K562 (cell line): Measurements from ENCODE around the gene CATSPER4. TPM values are rescaled to one million over a fixed set of nuclear protein-coding genes. Genes with fewer than 3 reads are reported as not detected.

Experiments
- ARID2 ChIP-seq: fragments of 450-650 bp; IDR thresholded peaks from 2 replicates; pipeline ENCODE4 v1.6.1; 2017; ENCODE audit warnings: antibody characterized with exemption, mild to moderate bottlenecking
- ASH1L ChIP-seq: fragments of 450-650 bp; IDR thresholded peaks from 2 replicates; pipeline ENCODE4 v1.6.1; 2018; ENCODE audit warnings: borderline replicate concordance, mild to moderate bottlenecking, low read depth; ENCODE audit not compliant: partially characterized antibody
- CBFA2T3 ChIP-seq: fragments of 450-650 bp; IDR thresholded peaks from 2 replicates; pipeline ENCODE4 v1.6.1; 2017
- ETS2 ChIP-seq: IDR thresholded peaks from 2 replicates; pipeline ENCODE4 v1.6.1; 2016; ENCODE audit warnings: borderline replicate concordance, missing genetic modification characterization, mild to moderate bottlenecking, moderate library complexity, missing compliant biosample characterization; ENCODE audit not compliant: poor library complexity, severe bottlenecking
- HDAC1 ChIP-seq, 2 experiments: fragments of 450-650 bp; IDR thresholded peaks; 2 replicates each; pipeline ENCODE4 v1.6.1; 2016 to 2017; ENCODE audit warnings: inconsistent platforms in 1 of 2, mild to moderate bottlenecking in 1 of 2, moderate library complexity in 1 of 2
- JUND ChIP-seq, 2 experiments: IDR thresholded peaks; 2 replicates in 1 of 2; 3 replicates in 1 of 2; pipeline ENCODE4 v1.6.1; 2011; ENCODE audit warnings: borderline replicate concordance in 2 of 2, low read depth in 2 of 2, low read length in 2 of 2, improper control_type of control experiment in 1 of 2, missing biosample characterization in 1 of 2, missing genetic modification characterization in 1 of 2, missing genetic modification reagents in 1 of 2
- MYC ChIP-seq, 2 experiments: fragments of 250-450 bp in 1 of 2; sonication (Bioruptor Pico) in 1 of 2; IDR thresholded peaks; 2 replicates each; pipeline versions ENCODE4 v1.5.1 to v1.6.1; 2012 to 2021; ENCODE audit warnings: low read depth in 2 of 2, borderline replicate concordance in 1 of 2, improper control_type of control experiment in 1 of 2, low read length in 1 of 2, mild to moderate bottlenecking in 1 of 2, moderate library complexity in 1 of 2
- NFE2 ChIP-seq: IDR thresholded peaks from 2 replicates; pipeline ENCODE4 v1.6.1; 2014; ENCODE audit warnings: antibody characterized with exemption, low read depth
- NFRKB ChIP-seq: fragments of 450-650 bp; IDR thresholded peaks from 2 replicates; pipeline ENCODE4 v1.6.1; 2016; ENCODE audit warnings: low read depth
- NR2C1 ChIP-seq, 2 experiments: fragments of 450-650 bp; IDR thresholded peaks; 2 replicates each; pipeline ENCODE4 v1.6.1; 2017; ENCODE audit warnings: mild to moderate bottlenecking in 2 of 2, antibody characterized with exemption in 1 of 2, inconsistent platforms in 1 of 2, missing compliant biosample characterization in 1 of 2, missing genetic modification characterization in 1 of 2
- NR4A1 ChIP-seq, 2 experiments: fragments of 250-450 bp in 1 of 2; fragments of 450-650 bp in 1 of 2; sonication (Bioruptor Pico) in 1 of 2; IDR thresholded peaks; 2 replicates each; pipeline versions ENCODE4 v1.4.0 to v1.6.1; 2016 to 2020; ENCODE audit warnings: mild to moderate bottlenecking in 2 of 2, missing compliant biosample characterization in 1 of 2, missing genetic modification characterization in 1 of 2, moderate library complexity in 1 of 2
- PHF21A ChIP-seq: fragments of 450-650 bp; IDR thresholded peaks from 2 replicates; pipeline ENCODE4 v1.6.1; 2017; ENCODE audit warnings: low read depth, borderline replicate concordance
- SMARCA4 ChIP-seq: fragments of 450-650 bp; IDR thresholded peaks from 2 replicates; pipeline ENCODE4 v1.6.1; 2016
- TAF9B ChIP-seq: fragments of 450-650 bp; IDR thresholded peaks from 2 replicates; pipeline ENCODE4 v1.6.1; 2018; ENCODE audit warnings: mild to moderate bottlenecking; ENCODE audit not compliant: partially characterized antibody
- TEAD4 ChIP-seq, 2 experiments: sonication (generic) in 1 of 2; formaldehyde crosslinking in 1 of 2; IDR thresholded peaks; 2 replicates each; pipeline versions ENCODE4 v1.6.1 to v1.8.0; 2012 to 2022; ENCODE audit warnings: borderline replicate concordance in 1 of 2, inconsistent platforms in 1 of 2, low read length in 1 of 2, mild to moderate bottlenecking in 1 of 2, missing genetic modification reagents in 1 of 2
- ZNF316 ChIP-seq: fragments of 450-650 bp; IDR thresholded peaks from 2 replicates; pipeline ENCODE4 v1.6.1; 2016
- ZNF445 ChIP-seq: fragments of 250-450 bp; sonication (Bioruptor Pico); IDR thresholded peaks from 2 replicates; pipeline ENCODE4 v1.4.0; 2020; ENCODE audit warnings: low read depth, mild to moderate bottlenecking, moderate library complexity
- ZNF79 ChIP-seq: fragments of 250-450 bp; sonication (Bioruptor Pico); IDR thresholded peaks from 2 replicates; pipeline ENCODE4 v1.4.0; 2020; ENCODE audit warnings: low read depth, mild to moderate bottlenecking, moderate library complexity
- polyA plus RNA-seq, 8 experiments: library from polyadenylated mRNA; depleted of rRNA in 4 of 8; stranded (reverse) in 5 of 8; unstranded in 3 of 8; fragments of >200 nt; fragmentation: Nextera tagmentation in 2 of 8; fragmentation: Illumina TruSeq in 1 of 8; extraction: Ambion mirVana in 2 of 8; extraction: Trizol in 1 of 8; gene quantifications; 2 replicates each; pipeline versions ENCODE4 v1.2.1 to v1.2.3, GENCODE V29; 2011 to 2014; ENCODE audit warnings: inconsistent platforms in 1 of 8, missing spikeins in 1 of 8
- total RNA-seq, 7 experiments: library from RNA; depleted of rRNA in 6 of 7; stranded (reverse); fragments of >200 nt in 6 of 7; fragmentation: Illumina TruSeq in 2 of 7; extraction: Trizol in 2 of 7; gene quantifications; 2 replicates each; pipeline versions ENCODE4 v1.2.1 to v1.2.3, GENCODE V29; 2011 to 2021; ENCODE audit warnings: low replicate concordance in 1 of 7
- TF ChIP-seq, protein P1 (sequence below), 2 experiments: fragments of 200-800 bp in 1 of 2; sonication (Bioruptor generic) in 1 of 2; sonication (generic) in 1 of 2; formaldehyde crosslinking in 1 of 2; IDR thresholded peaks in 1 of 2; conservative IDR thresholded peaks in 1 of 2; 2 replicates each; pipeline versions ENCODE4 v1.5.0 to v1.6.1; 2016 to 2020; ENCODE audit warnings: missing compliant biosample characterization in 1 of 2, missing genetic modification characterization in 1 of 2, missing genetic modification reagents in 1 of 2
- TF ChIP-seq, protein P2 (sequence below): IDR thresholded peaks from 2 replicates; pipeline ENCODE4 v1.6.1; 2011; ENCODE audit warnings: borderline replicate concordance, low read depth, mild to moderate bottlenecking, moderate library complexity, low read length; ENCODE audit not compliant: insufficient read depth, poor library complexity, severe bottlenecking

The CATSPER4 gene
- total and polyA plus RNA-seq, 9 of the 15 experiments (the other 6 are each of a cell fraction or from before 2014, with no cell fraction given): 0.04 to 0.13 TPM; not detected in 7

DNA sequence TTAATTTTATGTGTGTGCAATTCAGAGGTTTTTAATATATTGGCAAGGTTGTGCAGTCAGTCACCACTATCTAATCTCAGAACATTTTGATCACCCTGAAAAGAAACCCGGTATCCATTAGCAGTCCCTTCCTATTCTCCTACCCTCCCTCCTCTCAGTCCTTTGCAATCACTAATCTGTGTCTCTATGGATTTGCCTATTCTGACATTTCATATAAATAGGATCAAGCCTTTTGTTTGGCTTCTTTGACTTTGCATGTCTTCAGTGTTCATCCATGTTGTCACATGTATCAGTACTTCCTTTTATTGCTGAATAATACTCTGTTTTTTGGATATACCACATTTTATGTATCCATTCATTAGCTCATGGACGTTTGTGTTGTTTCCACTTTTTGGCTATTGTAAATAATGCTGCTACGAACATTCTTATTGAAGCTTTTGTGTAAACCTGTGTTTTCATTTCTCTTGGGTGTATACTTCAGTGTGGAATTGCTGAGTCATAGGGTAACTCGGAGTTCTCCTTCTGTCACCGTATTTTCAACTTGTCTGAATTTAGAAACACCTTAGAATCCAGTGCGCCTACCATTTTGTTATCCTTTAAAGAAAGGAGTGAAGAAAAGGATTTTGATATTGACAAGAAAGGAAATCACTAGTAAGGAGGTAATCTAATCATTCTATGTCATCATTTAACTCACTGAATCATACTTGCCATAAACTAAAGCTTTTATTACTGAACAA, 47.0 kb downstream of the CATSPER4 start (continued):
- TF ChIP-seq, protein P1, sequence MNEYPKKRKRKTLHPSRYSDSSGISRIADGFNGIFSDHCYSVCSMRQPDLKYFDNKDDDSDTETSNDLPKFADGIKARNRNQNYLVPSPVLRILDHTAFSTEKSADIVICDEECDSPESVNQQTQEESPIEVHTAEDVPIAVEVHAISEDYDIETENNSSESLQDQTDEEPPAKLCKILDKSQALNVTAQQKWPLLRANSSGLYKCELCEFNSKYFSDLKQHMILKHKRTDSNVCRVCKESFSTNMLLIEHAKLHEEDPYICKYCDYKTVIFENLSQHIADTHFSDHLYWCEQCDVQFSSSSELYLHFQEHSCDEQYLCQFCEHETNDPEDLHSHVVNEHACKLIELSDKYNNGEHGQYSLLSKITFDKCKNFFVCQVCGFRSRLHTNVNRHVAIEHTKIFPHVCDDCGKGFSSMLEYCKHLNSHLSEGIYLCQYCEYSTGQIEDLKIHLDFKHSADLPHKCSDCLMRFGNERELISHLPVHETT (CRISPR knock-in tag; conservative IDR thresholded peaks at IDR 0.05 in 1 of 2, IDR thresholded peaks at IDR 0.05 in 1 of 2): 0 out of 4 replicates have a peak, but pooled peaks of 1 of the 2 experiments have one; percentile 22
- TF ChIP-seq ZNF445 (CRISPR knock-in tag) (no peak), NR2C1 (IDR thresholded peaks at IDR 0.05) (0 out of 2 replicates have a peak, but pooled peaks have one; percentile 23), NR2C1 (tag; IDR thresholded peaks at IDR 0.05) (no peak), ARID2 (peak; percentile 86), TEAD4 (IDR thresholded peaks at IDR 0.05; ENCODE audit: low read length) (no peak), TEAD4 (CRISPR knock-in tag; IDR thresholded peaks at IDR 0.05; ENCODE audit: borderline replicate concordance) (no peak), PHF21A (no peak), SMARCA4 (peak; percentile 95), TAF9B (peak; percentile 23), CBFA2T3 (peak; percentile 25; the same call in 1 of the 2 replicates), HDAC1 (IDR thresholded peaks at IDR 0.05) (0 out of 4 replicates have a peak, but pooled peaks of 1 of the 2 experiments have one; percentile 42), ZNF79 (CRISPR knock-in tag) (no peak), ASH1L (no peak), ZNF316 (peak; percentile 99), ETS2 (tag) (no peak), NFE2 (peak; percentile 100), JUND (IDR thresholded peaks at IDR 0.05; ENCODE audit: borderline replicate concordance, low read depth, low read length) (peak; percentile 70; the same call in 1 of the 2 replicates), JUND (tag; IDR thresholded peaks at IDR 0.05; ENCODE audit: borderline replicate concordance, low read depth, low read length) (peak; percentile 88), MYC (IDR thresholded peaks at IDR 0.05; ENCODE audit: low read depth, low read length) (peak; percentile 49; the same call in 1 of the 2 replicates), MYC (CRISPR knock-in tag; IDR thresholded peaks at IDR 0.05; ENCODE audit: borderline replicate concordance, low read depth) (no peak), NR4A1 (CRISPR knock-in tag; IDR thresholded peaks at IDR 0.05) (no peak), NR4A1 (tag; IDR thresholded peaks at IDR 0.05) (no peak; the same call in 1 of the 2 replicates), NFRKB (0 out of 2 replicates have a peak, but pooled peaks have one; percentile 71)
- TF ChIP-seq, protein P2, sequence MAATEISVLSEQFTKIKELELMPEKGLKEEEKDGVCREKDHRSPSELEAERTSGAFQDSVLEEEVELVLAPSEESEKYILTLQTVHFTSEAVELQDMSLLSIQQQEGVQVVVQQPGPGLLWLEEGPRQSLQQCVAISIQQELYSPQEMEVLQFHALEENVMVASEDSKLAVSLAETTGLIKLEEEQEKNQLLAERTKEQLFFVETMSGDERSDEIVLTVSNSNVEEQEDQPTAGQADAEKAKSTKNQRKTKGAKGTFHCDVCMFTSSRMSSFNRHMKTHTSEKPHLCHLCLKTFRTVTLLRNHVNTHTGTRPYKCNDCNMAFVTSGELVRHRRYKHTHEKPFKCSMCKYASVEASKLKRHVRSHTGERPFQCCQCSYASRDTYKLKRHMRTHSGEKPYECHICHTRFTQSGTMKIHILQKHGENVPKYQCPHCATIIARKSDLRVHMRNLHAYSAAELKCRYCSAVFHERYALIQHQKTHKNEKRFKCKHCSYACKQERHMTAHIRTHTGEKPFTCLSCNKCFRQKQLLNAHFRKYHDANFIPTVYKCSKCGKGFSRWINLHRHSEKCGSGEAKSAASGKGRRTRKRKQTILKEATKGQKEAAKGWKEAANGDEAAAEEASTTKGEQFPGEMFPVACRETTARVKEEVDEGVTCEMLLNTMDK: no peak
